Neuron (in vitro differentiated cells): ENCODE results near the gene AKR1B15.

ENCODE experiments used
- H2AFZ ChIP-seq: one replicate; pipeline ENCODE4 v1.6.1; 2013; ENCODE audit warnings: low read depth, mild to moderate bottlenecking, inconsistent platforms, low read length, moderate library complexity
- H3K27me3 ChIP-seq: one replicate; pipeline ENCODE4 v1.6.1; 2013; ENCODE audit warnings: low read length; ENCODE audit not compliant: insufficient read depth
- H3K36me3 ChIP-seq: one replicate; pipeline ENCODE4 v1.6.1; 2013; ENCODE audit warnings: low read length; ENCODE audit not compliant: insufficient read depth
- H3K4me1 ChIP-seq: one replicate; pipeline ENCODE4 v1.6.1; 2013; ENCODE audit warnings: low read length; ENCODE audit not compliant: insufficient read depth
- H3K4me3 ChIP-seq: 2 replicates; pipeline ENCODE4 v1.5.1; 2013; ENCODE audit warnings: mild to moderate bottlenecking, low read length, moderate library complexity
- H3K9me3 ChIP-seq: one replicate; pipeline ENCODE4 v1.6.1; 2013; ENCODE audit warnings: low read length

AKR1B15 gene

DNA sequence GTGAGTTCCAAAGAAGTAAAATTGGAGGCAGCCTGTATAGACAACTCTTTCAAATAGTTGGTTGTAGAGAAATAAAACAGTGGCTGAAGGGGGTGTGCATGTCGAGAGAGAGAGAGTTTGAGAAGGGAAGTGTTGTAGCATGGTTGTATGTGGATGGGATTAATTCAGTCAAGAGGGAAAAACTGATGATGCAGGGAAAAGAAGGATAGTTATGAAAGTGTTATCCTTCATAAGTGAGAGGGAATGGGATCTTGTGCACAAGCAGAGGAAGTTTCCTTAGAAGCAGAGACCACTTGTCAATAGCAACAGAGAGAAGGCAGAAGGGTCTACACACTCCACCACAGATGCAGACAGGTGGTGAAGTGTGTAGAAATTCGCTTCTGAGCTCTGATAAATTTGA, 67.7 kb downstream of the AKR1B15 start:
- Histone ChIP-seq H3K27me3 (no peaks in the 10 kb centered on the region), H3K9me3 (no peaks in the 10 kb centered on the region), H2AFZ (no peak overlapping the region), H3K4me3 (no peak overlapping the region), H3K4me1 (no peaks in the 10 kb centered on the region), H3K36me3 (no peaks in the 10 kb centered on the region)

DNA sequence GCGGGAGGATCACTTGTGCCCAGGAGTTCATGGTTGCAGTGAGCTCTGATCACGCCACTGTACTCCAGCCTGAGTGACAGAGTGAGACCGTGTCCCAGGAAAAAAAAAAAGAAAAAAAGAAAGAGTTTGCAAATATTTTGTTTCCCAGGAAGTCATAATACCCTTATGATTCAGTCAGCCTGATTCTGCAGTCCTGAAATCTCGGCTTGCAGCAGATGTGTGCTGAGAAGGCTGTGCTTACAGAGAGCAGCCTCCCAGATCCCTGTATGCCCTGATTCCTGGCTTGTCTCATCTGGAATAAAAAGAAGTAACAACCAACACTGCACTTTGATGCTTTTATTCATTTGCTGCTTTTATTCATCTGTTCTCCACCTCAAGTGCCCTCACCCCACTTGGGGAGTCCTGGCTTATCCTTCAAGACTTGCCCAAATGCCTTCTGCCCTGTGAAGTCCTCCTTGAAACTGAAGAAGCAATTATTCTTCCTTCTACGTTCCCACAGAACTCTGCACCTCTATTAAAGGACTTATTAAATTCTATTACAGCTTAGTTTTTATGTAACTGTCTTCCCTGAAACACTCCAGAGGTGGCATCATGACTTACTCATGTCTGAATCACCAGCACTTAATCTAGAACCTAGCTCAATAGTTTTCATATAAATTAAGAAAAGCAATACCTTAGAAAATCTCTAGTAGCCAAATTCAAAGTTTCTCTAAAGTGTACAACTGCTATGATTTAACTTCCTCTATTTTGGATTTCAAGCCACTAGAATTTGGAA, 70.0 kb downstream of the AKR1B15 start:
- H3K4me3 ChIP-seq: no peak overlapping the region
- no peaks in the 10 kb centered on the region for H3K36me3 ChIP-seq
- H2AFZ ChIP-seq: no peak overlapping the region
- no peaks in the 10 kb centered on the region for H3K27me3 ChIP-seq
- no peaks in the 10 kb centered on the region for H3K9me3 ChIP-seq
- no peaks in the 10 kb centered on the region for H3K4me1 ChIP-seq

DNA sequence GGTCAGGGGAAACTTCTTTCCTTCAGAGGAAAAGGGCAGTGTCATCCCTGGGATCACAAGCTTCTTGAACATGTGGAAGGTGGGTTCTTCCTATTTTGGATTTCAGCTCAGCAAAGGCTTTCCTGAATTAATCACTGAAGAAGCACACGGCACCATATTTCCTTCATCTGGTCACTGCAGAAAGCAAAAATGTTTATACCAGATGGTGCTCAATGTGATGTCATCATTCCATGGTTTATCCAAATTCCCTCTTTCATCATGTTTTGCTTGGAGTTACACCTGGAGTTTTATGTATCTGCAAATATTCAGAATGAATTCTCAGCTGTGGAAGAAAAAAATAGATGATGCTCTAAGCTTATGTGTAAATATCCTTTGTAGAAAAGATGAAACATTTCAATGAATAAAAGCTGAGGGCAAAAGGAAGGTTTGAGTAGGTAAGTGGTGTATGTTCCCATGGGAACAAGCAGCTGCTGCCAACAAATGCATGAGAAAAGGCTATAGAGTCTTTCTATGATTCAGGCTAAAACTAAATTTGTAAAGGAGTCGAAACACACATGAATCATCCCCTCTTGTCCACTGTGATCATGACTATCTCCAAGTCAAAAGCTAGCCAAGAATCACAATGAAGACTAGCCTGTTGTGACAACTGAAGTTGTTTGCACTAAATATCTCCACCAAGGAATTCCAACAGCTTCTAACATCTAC, 70.9 kb downstream of the AKR1B15 start:
- Histone ChIP-seq H3K27me3 (no peaks in the 10 kb centered on the region), H3K4me3 (no peak overlapping the region), H2AFZ (no peak overlapping the region), H3K4me1 (no peaks in the 10 kb centered on the region), H3K9me3 (no peaks in the 10 kb centered on the region), H3K36me3 (no peaks in the 10 kb centered on the region)

DNA sequence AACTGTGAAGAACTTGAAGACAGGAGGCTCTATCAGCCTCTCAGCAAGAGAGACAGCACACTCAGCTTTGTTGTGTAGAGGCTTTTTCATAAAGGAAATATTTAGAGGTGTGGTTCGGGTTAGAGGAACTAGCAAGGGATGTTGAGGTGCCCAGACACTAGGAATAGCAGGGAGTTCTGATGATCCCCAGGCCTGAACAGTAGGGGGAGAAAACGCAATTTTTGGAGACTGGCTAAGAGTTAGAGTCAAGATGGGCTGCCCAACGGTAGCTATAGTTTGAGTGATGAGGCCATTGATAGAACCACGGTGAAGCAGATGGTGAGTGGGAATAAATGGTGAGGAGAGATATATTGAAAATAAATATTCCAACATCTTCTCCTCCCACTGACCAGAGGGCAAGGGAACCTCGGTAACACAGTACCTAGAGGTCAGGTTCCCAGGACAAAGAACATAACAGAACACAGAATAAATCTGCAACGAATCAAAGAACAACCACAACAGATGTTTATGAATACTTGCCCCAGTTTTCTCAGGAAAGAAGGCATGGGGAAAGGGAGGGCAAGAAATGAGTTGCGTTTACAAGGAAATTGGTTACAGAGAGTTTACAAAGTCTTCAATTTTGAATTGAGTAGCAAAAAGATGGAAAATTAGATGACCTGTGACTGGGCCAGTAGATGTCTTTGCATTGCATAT, 73.5 kb downstream of the AKR1B15 start:
- Histone ChIP-seq H2AFZ (no peak overlapping the region), H3K4me1 (no peaks in the 10 kb centered on the region), H3K27me3 (no peaks in the 10 kb centered on the region)

DNA sequence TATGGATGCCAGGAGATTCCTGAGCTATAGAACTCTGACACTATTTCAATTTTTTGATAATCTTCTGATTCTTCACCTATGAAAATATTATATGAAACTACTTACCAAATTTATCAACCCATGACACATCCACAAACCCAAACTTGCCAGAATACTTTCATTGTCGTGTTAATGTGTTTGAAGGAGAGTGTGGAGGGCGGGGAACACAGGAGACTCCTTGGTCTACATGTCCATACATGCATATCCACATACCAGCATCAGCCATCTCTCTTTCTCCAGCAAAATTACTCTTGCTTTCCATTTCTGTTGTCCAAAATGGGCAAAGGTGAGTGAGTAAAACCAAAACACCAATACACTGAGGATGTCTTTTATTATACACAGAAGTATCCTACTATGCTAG, 74.3 kb downstream of the AKR1B15 start:
- Histone ChIP-seq H3K27me3 (no peaks in the 10 kb centered on the region), H3K36me3 (no peaks in the 10 kb centered on the region), H3K4me3 (no peak overlapping the region), H2AFZ (no peak overlapping the region), H3K4me1 (no peaks in the 10 kb centered on the region), H3K9me3 (no peaks in the 10 kb centered on the region)

More for the DNA sequence above, 73.5 kb downstream of the AKR1B15 start:
- no peaks in the 10 kb centered on the region for H3K9me3 ChIP-seq
- no peak overlapping the region for H3K4me3 ChIP-seq
- no peaks in the 10 kb centered on the region for H3K36me3 ChIP-seq

DNA sequence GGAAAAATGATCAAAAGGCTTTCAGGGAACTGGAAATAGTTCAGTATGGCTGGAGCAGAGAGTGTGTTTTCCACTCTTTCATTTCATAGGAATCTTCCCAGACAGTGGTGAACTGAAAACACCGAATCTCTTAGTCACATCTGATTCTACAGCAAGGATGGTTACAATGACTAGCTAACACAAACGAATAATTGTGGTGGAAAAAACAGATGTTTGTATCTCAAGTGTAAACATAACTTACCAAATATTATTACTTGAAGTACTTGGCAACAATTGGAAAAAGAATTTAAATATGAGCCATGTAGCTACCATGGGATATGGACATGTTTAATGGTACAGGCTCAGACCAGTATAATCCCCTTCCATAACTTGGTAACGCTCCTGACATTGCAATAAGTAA, 76.6 kb downstream of the AKR1B15 start:
- Histone ChIP-seq H3K4me1 (no peaks in the 10 kb centered on the region), H3K36me3 (no peaks in the 10 kb centered on the region), H3K27me3 (peaks cover 6% of the 10 kb centered on the region), H3K4me3 (no peak overlapping the region), H3K9me3 (no peaks in the 10 kb centered on the region), H2AFZ (no peak overlapping the region)

DNA sequence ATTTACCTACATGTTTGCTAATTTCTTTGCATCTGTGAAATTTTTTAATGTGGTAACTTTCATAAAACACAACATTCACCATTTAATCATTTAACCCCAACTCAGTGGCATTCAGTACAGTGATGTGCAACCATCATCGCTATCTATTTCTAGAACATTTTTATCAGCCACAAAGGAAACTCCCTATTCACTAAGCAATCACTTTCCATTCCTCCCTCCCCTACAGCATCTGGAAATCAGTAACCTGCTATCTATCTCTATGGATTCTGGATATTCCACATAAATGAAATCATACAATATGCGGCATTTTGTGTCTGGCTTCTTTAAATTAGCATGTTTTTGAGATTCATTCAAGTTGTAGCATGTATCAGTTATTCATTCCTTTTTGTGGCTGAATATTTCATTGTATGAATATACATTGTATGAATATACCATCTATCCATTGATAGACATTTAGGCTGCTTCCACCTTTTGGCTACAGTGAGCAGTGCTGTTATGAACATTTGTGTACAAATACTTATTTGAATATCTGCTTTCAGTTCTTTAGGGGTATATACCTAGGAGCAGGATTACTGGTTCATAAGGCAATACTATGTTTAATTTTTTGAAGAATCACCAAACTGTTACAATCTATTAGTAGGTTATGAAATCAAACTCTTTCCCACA, 78.3 kb downstream of the AKR1B15 start:
- peaks cover 6% of the 10 kb centered on the region for H3K27me3 ChIP-seq
- H3K4me1 ChIP-seq: no peaks in the 10 kb centered on the region
- no peaks in the 10 kb centered on the region for H3K36me3 ChIP-seq
- H2AFZ ChIP-seq: no peak overlapping the region
- H3K4me3 ChIP-seq: no peak overlapping the region
- no peaks in the 10 kb centered on the region for H3K9me3 ChIP-seq

DNA sequence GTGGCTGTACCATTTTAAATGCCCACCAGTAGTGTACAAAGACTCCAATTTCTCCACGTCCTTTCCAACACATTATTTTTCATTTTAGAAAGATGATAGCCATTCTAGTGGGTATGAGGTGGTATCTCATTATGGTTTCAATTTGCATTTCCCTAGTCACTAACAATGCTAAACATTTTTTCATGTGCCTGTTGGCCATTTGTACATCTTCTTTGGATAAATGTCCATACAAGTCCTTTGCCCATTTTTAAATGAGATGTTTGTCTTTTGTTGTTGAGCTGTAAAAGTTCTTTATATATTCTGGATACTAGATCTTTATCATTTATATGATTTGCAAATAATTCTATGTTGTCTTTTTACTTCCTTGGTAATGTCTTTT, 78.9 kb downstream of the AKR1B15 start:
- H2AFZ ChIP-seq: no peak overlapping the region
- no peaks in the 10 kb centered on the region for H3K4me1 ChIP-seq
- H3K36me3 ChIP-seq: no peaks in the 10 kb centered on the region
- H3K4me3 ChIP-seq: no peak overlapping the region
- peaks cover 6% of the 10 kb centered on the region for H3K27me3 ChIP-seq
- no peaks in the 10 kb centered on the region for H3K9me3 ChIP-seq

DNA sequence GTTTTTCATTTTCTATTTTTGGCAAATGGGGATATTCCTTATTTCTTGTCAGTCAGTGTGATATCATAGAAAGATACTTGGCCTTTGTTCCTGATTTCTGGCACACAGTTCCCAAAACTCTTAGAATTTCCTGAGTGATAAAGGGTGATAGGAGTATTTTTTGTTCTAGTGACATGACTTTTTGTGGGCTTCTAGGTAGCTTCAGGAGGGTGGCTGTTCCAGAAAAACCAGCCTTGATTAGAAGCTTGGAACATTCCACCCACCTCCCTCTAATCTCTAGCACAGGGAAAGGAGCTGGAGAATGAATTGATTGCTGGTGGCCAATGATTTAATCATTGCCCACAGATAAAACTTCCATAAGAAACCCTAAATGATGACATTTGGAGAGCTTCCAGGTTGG, 80.5 kb downstream of the AKR1B15 start:
- no peak overlapping the region for H2AFZ ChIP-seq
- H3K27me3 ChIP-seq: peaks cover 6% of the 10 kb centered on the region

More for the DNA sequence above, 80.5 kb downstream of the AKR1B15 start:
- Histone ChIP-seq H3K36me3 (no peaks in the 10 kb centered on the region), H3K4me3 (no peak overlapping the region), H3K4me1 (no peaks in the 10 kb centered on the region), H3K9me3 (no peaks in the 10 kb centered on the region)
